ENCODE measurements around the gene CD59. TPM values are rescaled to one million over a fixed set of nuclear protein-coding genes. Genes with fewer than 3 reads are reported as not detected.

The CD59 gene
- total and polyA plus RNA-seq, 10 of the 15 experiments (the other 5 are each of a cell fraction or from before 2014, with no cell fraction given) = 55.5 to 256 (median 181) TPM

DNA sequence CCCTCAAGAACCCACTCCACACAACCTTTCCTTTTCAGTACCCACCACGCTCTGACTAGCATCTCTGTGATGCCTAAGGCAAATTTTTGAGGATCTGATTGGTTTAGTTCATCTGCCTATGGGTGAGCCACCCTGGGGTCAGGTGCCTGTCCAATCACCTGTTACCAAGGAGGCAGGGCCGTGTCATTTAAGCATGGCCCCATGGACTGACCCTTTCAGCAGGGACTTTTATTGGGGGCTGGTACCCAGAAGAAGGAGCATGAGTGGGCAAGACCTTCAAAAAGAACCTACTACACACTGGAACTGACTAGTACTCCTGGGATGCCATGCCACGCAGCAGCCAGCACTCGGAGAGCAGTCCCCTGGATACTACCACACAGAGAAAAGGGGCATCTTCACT lies 64.0 kb downstream of the CD59 start (continued):
- TF ChIP-seq, protein P1, sequence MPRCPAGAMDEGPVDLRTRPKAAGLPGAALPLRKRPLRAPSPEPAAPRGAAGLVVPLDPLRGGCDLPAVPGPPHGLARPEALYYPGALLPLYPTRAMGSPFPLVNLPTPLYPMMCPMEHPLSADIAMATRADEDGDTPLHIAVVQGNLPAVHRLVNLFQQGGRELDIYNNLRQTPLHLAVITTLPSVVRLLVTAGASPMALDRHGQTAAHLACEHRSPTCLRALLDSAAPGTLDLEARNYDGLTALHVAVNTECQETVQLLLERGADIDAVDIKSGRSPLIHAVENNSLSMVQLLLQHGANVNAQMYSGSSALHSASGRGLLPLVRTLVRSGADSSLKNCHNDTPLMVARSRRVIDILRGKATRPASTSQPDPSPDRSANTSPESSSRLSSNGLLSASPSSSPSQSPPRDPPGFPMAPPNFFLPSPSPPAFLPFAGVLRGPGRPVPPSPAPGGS (IDR thresholded peaks at IDR 0.05; ENCODE audit: borderline replicate concordance, insufficient read depth, low read depth, low read length, poor library complexity, severe bottlenecking) = no peak
- peak; percentile 85 for TF ChIP-seq RFX5 (IDR thresholded peaks at IDR 0.05; ENCODE audit: low read depth, low read length)
- TF ChIP-seq DPF2 (IDR thresholded peaks at IDR 0.05) = no peak
- TF ChIP-seq CREM (IDR thresholded peaks at IDR 0.05; ENCODE audit: low read depth) = 0 out of 2 replicates have a peak, but pooled peaks have one; percentile 26
- TF ChIP-seq WRNIP1 (IDR thresholded peaks at IDR 0.05; ENCODE audit: borderline replicate concordance, low read depth, low read length) = no peak
- no peak for TF ChIP-seq CBX5 (IDR thresholded peaks at IDR 0.05; ENCODE audit: low read depth)
- no peak for TF ChIP-seq JUNB (IDR thresholded peaks at IDR 0.05)
- no peak for TF ChIP-seq FOS (IDR thresholded peaks at IDR 0.05; ENCODE audit: borderline replicate concordance, extremely low read depth, insufficient read length)
- TF ChIP-seq, protein P2, sequence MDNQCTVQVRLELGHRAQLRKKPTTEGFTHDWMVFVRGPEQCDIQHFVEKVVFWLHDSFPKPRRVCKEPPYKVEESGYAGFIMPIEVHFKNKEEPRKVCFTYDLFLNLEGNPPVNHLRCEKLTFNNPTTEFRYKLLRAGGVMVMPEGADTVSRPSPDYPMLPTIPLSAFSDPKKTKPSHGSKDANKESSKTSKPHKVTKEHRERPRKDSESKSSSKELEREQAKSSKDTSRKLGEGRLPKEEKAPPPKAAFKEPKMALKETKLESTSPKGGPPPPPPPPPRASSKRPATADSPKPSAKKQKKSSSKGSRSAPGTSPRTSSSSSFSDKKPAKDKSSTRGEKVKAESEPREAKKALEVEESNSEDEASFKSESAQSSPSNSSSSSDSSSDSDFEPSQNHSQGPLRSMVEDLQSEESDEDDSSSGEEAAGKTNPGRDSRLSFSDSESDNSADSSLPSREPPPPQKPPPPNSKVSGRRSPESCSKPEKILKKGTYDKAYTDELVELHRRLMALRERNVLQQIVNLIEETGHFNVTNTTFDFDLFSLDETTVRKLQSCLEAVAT (IDR thresholded peaks at IDR 0.05) = no peak
- no peak for TF ChIP-seq HCFC1 (IDR thresholded peaks at IDR 0.05; ENCODE audit: low read length)
- TF ChIP-seq, protein P3, sequence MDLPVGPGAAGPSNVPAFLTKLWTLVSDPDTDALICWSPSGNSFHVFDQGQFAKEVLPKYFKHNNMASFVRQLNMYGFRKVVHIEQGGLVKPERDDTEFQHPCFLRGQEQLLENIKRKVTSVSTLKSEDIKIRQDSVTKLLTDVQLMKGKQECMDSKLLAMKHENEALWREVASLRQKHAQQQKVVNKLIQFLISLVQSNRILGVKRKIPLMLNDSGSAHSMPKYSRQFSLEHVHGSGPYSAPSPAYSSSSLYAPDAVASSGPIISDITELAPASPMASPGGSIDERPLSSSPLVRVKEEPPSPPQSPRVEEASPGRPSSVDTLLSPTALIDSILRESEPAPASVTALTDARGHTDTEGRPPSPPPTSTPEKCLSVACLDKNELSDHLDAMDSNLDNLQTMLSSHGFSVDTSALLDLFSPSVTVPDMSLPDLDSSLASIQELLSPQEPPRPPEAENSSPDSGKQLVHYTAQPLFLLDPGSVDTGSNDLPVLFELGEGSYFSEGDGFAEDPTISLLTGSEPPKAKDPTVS (IDR thresholded peaks at IDR 0.05; ENCODE audit: low read depth, low read length) = no peak
- TF ChIP-seq, protein P4, sequence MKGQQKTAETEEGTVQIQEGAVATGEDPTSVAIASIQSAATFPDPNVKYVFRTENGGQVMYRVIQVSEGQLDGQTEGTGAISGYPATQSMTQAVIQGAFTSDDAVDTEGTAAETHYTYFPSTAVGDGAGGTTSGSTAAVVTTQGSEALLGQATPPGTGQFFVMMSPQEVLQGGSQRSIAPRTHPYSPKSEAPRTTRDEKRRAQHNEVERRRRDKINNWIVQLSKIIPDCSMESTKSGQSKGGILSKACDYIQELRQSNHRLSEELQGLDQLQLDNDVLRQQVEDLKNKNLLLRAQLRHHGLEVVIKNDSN (IDR thresholded peaks at IDR 0.05; ENCODE audit: borderline replicate concordance, extremely low read length, insufficient read depth, low read depth, low read length) = peak; percentile 11
- TF ChIP-seq MEF2A (IDR thresholded peaks at IDR 0.05; ENCODE audit: insufficient read depth, low read depth, low read length) = no peak
- TF ChIP-seq, protein P5, sequence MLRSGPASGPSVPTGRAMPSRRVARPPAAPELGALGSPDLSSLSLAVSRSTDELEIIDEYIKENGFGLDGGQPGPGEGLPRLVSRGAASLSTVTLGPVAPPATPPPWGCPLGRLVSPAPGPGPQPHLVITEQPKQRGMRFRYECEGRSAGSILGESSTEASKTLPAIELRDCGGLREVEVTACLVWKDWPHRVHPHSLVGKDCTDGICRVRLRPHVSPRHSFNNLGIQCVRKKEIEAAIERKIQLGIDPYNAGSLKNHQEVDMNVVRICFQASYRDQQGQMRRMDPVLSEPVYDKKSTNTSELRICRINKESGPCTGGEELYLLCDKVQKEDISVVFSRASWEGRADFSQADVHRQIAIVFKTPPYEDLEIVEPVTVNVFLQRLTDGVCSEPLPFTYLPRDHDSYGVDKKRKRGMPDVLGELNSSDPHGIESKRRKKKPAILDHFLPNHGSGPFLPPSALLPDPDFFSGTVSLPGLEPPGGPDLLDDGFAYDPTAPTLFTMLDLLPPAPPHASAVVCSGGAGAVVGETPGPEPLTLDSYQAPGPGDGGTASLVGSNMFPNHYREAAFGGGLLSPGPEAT (IDR thresholded peaks at IDR 0.05; ENCODE audit: low read depth) = no peak
